Ovary (tissue), 3 donors: ENCODE data around the gene JPH4.
"Not testable (repeated sequence)": the region's sequence is repeated elsewhere in the genome, so short reads cannot be mapped to it uniquely, and the experiment has no call there.

Experiments used
- CTCF ChIP-seq, 3 donors: fragments of 450-650 bp in 2 of 3; fragments of 200-600 bp in 1 of 3; IDR thresholded peaks; one replicate each; pipeline versions ENCODE4 v1.5.1 to v1.8.0; 2016 to 2022; ENCODE audit warnings: antibody characterized with exemption in 3 of 3, mild to moderate bottlenecking in 1 of 3
- POLR2A ChIP-seq: fragments of 450-650 bp; IDR thresholded peaks from one replicate; pipeline ENCODE4 v1.6.1; 2017; ENCODE audit warnings: antibody characterized with exemption, mild to moderate bottlenecking, moderate library complexity
- donor health status: DM: no; HTN: no; CAD: no.

GRCh38 chr14:23536906-23537305 is 41.7 kb downstream of the JPH4 start:
- TF ChIP-seq CTCF (IDR thresholded peaks at IDR 0.05); POLR2A: not testable (repeated sequence)
